ENCODE results near the gene IFFO2. TPM values are rescaled to one million over a fixed set of nuclear protein-coding genes. Genes with fewer than 3 reads are reported as not detected.

Gene IFFO2
- total and polyA plus RNA-seq, 2 experiments from 2014 or later = 0.71 to 7.5 TPM

GRCh38 chr1:18936814-18937481, 19.5 kb downstream of the IFFO2 start:
- H3K27me3 ChIP-seq (ENCODE audit: insufficient read depth) = no peaks in the 10 kb centered on the region
- H3K4me3 Mint-ChIP-seq = no peak overlapping the region
- no peaks in the 10 kb centered on the region for H3F3A ChIP-seq (replicated peaks; ENCODE audit: low read depth)
- H3K4me1 ChIP-seq (ENCODE audit: insufficient read depth) = peaks cover 3% of the 10 kb centered on the region; the same call in 1 of the 2 replicates
- H3K27me3 Mint-ChIP-seq (ENCODE audit: insufficient read depth, low read depth, poor library complexity) = peaks cover 7% of the 10 kb centered on the region
- no peak overlapping the region for H3K27ac ChIP-seq (ENCODE audit: low read depth)
- H3K36me3 ChIP-seq (ENCODE audit: insufficient read depth) = no peaks in the 10 kb centered on the region
- no peaks in the 10 kb centered on the region for H3K36me3 Mint-ChIP-seq (ENCODE audit: low read depth)
- H3K27ac Mint-ChIP-seq = no peak overlapping the region
- H3K4me1 Mint-ChIP-seq = peaks cover 44% of the 10 kb centered on the region
- H3K9me3 Mint-ChIP-seq = no peaks in the 10 kb centered on the region
- H3K4me3 ChIP-seq = no peak overlapping the region
- no peak for DNase-seq (ENCODE audit: low spot score)
- H4K20me1 ChIP-seq (replicated peaks; ENCODE audit: insufficient read depth) = no peaks in the 10 kb centered on the region; the same call in none of the 2 replicates
- no peaks in the 10 kb centered on the region for H3K79me2 ChIP-seq (replicated peaks; ENCODE audit: insufficient read depth)
- ATAC-seq = no peak
- TF ChIP-seq ZNF114 (CRISPR knock-in tag; IDR thresholded peaks at IDR 0.05) (no peak), ZNF331 (CRISPR knock-in tag; IDR thresholded peaks at IDR 0.05; ENCODE audit: low read depth) (no peak), NANOG (IDR thresholded peaks at IDR 0.05; ENCODE audit: borderline replicate concordance) (no peak), REST (IDR thresholded peaks at IDR 0.05; ENCODE audit: unreplicated experiment) (no peak)
- H3K4me2 ChIP-seq = no peak overlapping the region
- H3K9me2 ChIP-seq (ENCODE audit: insufficient read depth) = no peaks in the 10 kb centered on the region
- H2AFZ ChIP-seq = no peak overlapping the region

GRCh38 chr1:18936471-18936813, 20.0 kb downstream of the IFFO2 start:
- Histone ChIP-seq H4K20me1 (replicated peaks; ENCODE audit: insufficient read depth) (no peaks in the 10 kb centered on the region; the same call in none of the 2 replicates), H3K9me2 (ENCODE audit: insufficient read depth) (no peaks in the 10 kb centered on the region), H3K27me3 (ENCODE audit: insufficient read depth) (no peaks in the 10 kb centered on the region), H3K4me3 (no peak overlapping the region), H3K4me2 (no peak overlapping the region), H3K4me1 (ENCODE audit: insufficient read depth) (peaks cover 3% of the 10 kb centered on the region; the same call in 1 of the 2 replicates), H3K36me3 (ENCODE audit: insufficient read depth) (no peaks in the 10 kb centered on the region), H3K79me2 (replicated peaks; ENCODE audit: insufficient read depth) (no peaks in the 10 kb centered on the region), H2AFZ (no peak overlapping the region), H3K27ac (ENCODE audit: low read depth) (no peak overlapping the region), H3F3A (replicated peaks; ENCODE audit: low read depth) (no peaks in the 10 kb centered on the region)
- Mint-ChIP-seq H3K4me3 (no peak overlapping the region), H3K27ac (no peak overlapping the region), H3K27me3 (ENCODE audit: insufficient read depth, low read depth, poor library complexity) (peaks cover 8% of the 10 kb centered on the region), H3K36me3 (ENCODE audit: low read depth) (no peaks in the 10 kb centered on the region), H3K4me1 (peaks cover 44% of the 10 kb centered on the region), H3K9me3 (no peaks in the 10 kb centered on the region)
- no peak for ATAC-seq
- TF ChIP-seq, protein P1, sequence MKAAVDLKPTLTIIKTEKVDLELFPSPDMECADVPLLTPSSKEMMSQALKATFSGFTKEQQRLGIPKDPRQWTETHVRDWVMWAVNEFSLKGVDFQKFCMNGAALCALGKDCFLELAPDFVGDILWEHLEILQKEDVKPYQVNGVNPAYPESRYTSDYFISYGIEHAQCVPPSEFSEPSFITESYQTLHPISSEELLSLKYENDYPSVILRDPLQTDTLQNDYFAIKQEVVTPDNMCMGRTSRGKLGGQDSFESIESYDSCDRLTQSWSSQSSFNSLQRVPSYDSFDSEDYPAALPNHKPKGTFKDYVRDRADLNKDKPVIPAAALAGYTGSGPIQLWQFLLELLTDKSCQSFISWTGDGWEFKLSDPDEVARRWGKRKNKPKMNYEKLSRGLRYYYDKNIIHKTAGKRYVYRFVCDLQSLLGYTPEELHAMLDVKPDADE (IDR thresholded peaks at IDR 0.05) = no peak
- no peak for TF ChIP-seq ZNF114 (CRISPR knock-in tag; IDR thresholded peaks at IDR 0.05)
- TF ChIP-seq STAT1 (IDR thresholded peaks at IDR 0.05; ENCODE audit: unreplicated experiment) = no peak
- TF ChIP-seq ZNF331 (CRISPR knock-in tag; IDR thresholded peaks at IDR 0.05; ENCODE audit: low read depth) = no peak
- TF ChIP-seq EZH2phosphoT487 (IDR thresholded peaks at IDR 0.05; ENCODE audit: unreplicated experiment) = no peak
- DNase-seq (ENCODE audit: low spot score) = no peak
